GM18907 (cell line): ENCODE measurements around the gene SEMA5A.

Experiments
- ATAC-seq: cut with Tn5 transposase; IDR thresholded peaks from one replicate; pipeline ENCODE4 v1.9.1; 2021; ENCODE audit warnings: mild to moderate bottlenecking, moderate library complexity; ENCODE audit not compliant: unreplicated experiment

The SEMA5A gene

GRCh38 chr5:9233035-9233434, 312.8 kb downstream of the SEMA5A start:
- no peak for ATAC-seq

GRCh38 chr5:9231842-9232241, 314.0 kb downstream of the SEMA5A start:
- ATAC-seq = no peak

- no peak for ATAC-seq
These were observed 315.5 kb downstream of the SEMA5A start for GRCh38 chr5:9230355-9230754.

GRCh38 chr5:9226016-9226536, 319.8 kb downstream of the SEMA5A start:
- ATAC-seq = peak; percentile 60

GRCh38 chr5:9222054-9222976, 323.6 kb downstream of the SEMA5A start:
- no peak for ATAC-seq

GRCh38 chr5:9218358-9218757, 327.5 kb downstream of the SEMA5A start:
- ATAC-seq = no peak

- no peak for ATAC-seq
These were observed 333.3 kb downstream of the SEMA5A start for GRCh38 chr5:9212605-9213004.

- no peak for ATAC-seq
These were observed 335.9 kb downstream of the SEMA5A start for GRCh38 chr5:9209846-9210492.

GRCh38 chr5:9207817-9208418, 338.0 kb downstream of the SEMA5A start:
- ATAC-seq = peak; percentile 81

- ATAC-seq = no peak
These were observed 343.2 kb downstream of the SEMA5A start for GRCh38 chr5:9202636-9203035.

GRCh38 chr5:9201761-9202160, 344.1 kb downstream of the SEMA5A start:
- ATAC-seq = no peak

GRCh38 chr5:9201011-9201410, 344.9 kb downstream of the SEMA5A start:
- ATAC-seq = no peak

GRCh38 chr5:9198394-9198793, 347.5 kb downstream of the SEMA5A start:
- ATAC-seq = no peak

GRCh38 chr5:9197881-9198260, 348.0 kb downstream of the SEMA5A start:
- ATAC-seq = peak; percentile 97

- ATAC-seq = no peak
These were observed 349.3 kb downstream of the SEMA5A start for GRCh38 chr5:9196403-9197227.

GRCh38 chr5:9194509-9194908, 351.4 kb downstream of the SEMA5A start:
- no peak for ATAC-seq

GRCh38 chr5:9192266-9192665, 353.6 kb downstream of the SEMA5A start:
- ATAC-seq = no peak

GRCh38 chr5:9189681-9190080, 356.2 kb downstream of the SEMA5A start:
- ATAC-seq = no peak

GRCh38 chr5:9188956-9189355, 356.9 kb downstream of the SEMA5A start:
- ATAC-seq = no peak

- ATAC-seq = no peak
These were observed 357.7 kb downstream of the SEMA5A start for GRCh38 chr5:9188131-9188530.

GRCh38 chr5:9187614-9188013, 358.3 kb downstream of the SEMA5A start:
- ATAC-seq = no peak
